OCI-LY1 (cell line): Measurements from ENCODE around the gene USP2.

ENCODE experiments used
- H2AFZ ChIP-seq: fragments of 200-600 bp; sonication (generic), shearing (Covaris generic); 2 replicates; pipeline ENCODE4 v1.6.0; 2014; ENCODE audit warnings: antibody characterized with exemption, mild to moderate bottlenecking, low read length
- H3F3A ChIP-seq: fragments of 200-600 bp; sonication (generic), shearing (Covaris generic); 2 replicates; pipeline ENCODE4 v1.6.0; 2014; ENCODE audit warnings: mild to moderate bottlenecking, antibody characterized with exemption, low read length, moderate library complexity; ENCODE audit not compliant: insufficient read depth
- H3K27ac ChIP-seq: fragments of 200-600 bp; sonication (generic); 2 replicates; pipeline ENCODE4 v1.5.1; 2014; ENCODE audit warnings: low read length, mixed run types, mild to moderate bottlenecking, low read depth; ENCODE audit not compliant: poor library complexity, severe bottlenecking
- H3K27me3 ChIP-seq: fragments of 200-600 bp; sonication (generic); 2 replicates; pipeline ENCODE4 v1.6.0; 2014; ENCODE audit warnings: antibody characterized with exemption, mild to moderate bottlenecking, low read length, moderate library complexity; ENCODE audit not compliant: insufficient read depth
- H3K36me3 ChIP-seq: fragments of 200-600 bp; sonication (generic); 2 replicates; pipeline ENCODE4 v1.6.1; 2014; ENCODE audit warnings: mild to moderate bottlenecking, antibody characterized with exemption, low read length, moderate library complexity, mixed read lengths; ENCODE audit not compliant: insufficient read depth
- H3K4me1 ChIP-seq: fragments of 200-600 bp; sonication (generic); 2 replicates; pipeline ENCODE4 v1.5.1; 2014; ENCODE audit warnings: mild to moderate bottlenecking, low read length, moderate library complexity; ENCODE audit not compliant: insufficient read depth, severe bottlenecking
- H3K4me2 ChIP-seq: fragments of 200-600 bp; sonication (generic), shearing (Covaris generic); 2 replicates; pipeline ENCODE4 v1.6.1; 2014; ENCODE audit warnings: low read length
- H3K4me3 ChIP-seq: fragments of 200-600 bp; sonication (generic); 2 replicates; pipeline ENCODE4 v1.5.1; 2014; ENCODE audit warnings: low read length, low read depth, mild to moderate bottlenecking, mixed read lengths; ENCODE audit not compliant: poor library complexity, severe bottlenecking
- H3K79me2 ChIP-seq: fragments of 200-600 bp; shearing (Covaris generic); 2 replicates; pipeline ENCODE4 v1.6.1; 2016; ENCODE audit warnings: mixed run types, low read length, mixed read lengths; ENCODE audit not compliant: insufficient read depth
- H3K9ac ChIP-seq: fragments of 200-600 bp; sonication (generic), shearing (Covaris generic); 2 replicates; pipeline ENCODE4 v1.6.1; 2014; ENCODE audit warnings: mild to moderate bottlenecking, low read length, mixed read lengths
- H3K9me2 ChIP-seq: fragments of 200-600 bp; sonication (generic), shearing (Covaris generic); 2 replicates; pipeline ENCODE4 v1.6.1; 2014; ENCODE audit warnings: low read depth, mild to moderate bottlenecking, low read length, mixed read lengths
- H3K9me3 ChIP-seq: fragments of 200-600 bp; shearing (Covaris generic); 2 replicates; pipeline ENCODE4 v1.6.1; 2014; ENCODE audit warnings: low read length, mixed read lengths
- H4K20me1 ChIP-seq: fragments of 200-600 bp; sonication (generic), shearing (Covaris generic); 2 replicates; pipeline ENCODE4 v1.6.0; 2016; ENCODE audit warnings: mild to moderate bottlenecking, low read length; ENCODE audit not compliant: insufficient read depth
- CTCF ChIP-seq: fragments of 200-600 bp; sonication (generic), shearing (Covaris generic); IDR thresholded peaks from 2 replicates; pipeline ENCODE4 v1.5.1; 2017; ENCODE audit warnings: mild to moderate bottlenecking, antibody characterized with exemption, low read length, moderate library complexity, mixed read lengths
- EZH2 ChIP-seq: fragments of 200-600 bp; sonication (generic), shearing (Covaris generic); IDR thresholded peaks from 2 replicates; pipeline ENCODE4 v1.8.0; 2017; ENCODE audit warnings: borderline replicate concordance, mixed run types, mild to moderate bottlenecking, antibody characterized with exemption, low read length, moderate library complexity, mixed read lengths

Gene USP2

GRCh38 chr11:119361056-119361787, 20.3 kb downstream of the USP2 start:
- TF ChIP-seq EZH2: no peak
- no peak for TF ChIP-seq CTCF
- Histone ChIP-seq H3K9ac (peak overlapping the region; percentile 63), H3F3A (no peaks in the 10 kb centered on the region), H3K79me2 (no peaks in the 10 kb centered on the region), H2AFZ (no peak overlapping the region), H3K36me3 (no peaks in the 10 kb centered on the region), H3K9me2 (no peaks in the 10 kb centered on the region), H3K4me3 (peak overlapping the region; percentile 29), H3K27me3 (no peaks in the 10 kb centered on the region), H3K4me1 (peaks cover 89% of the 10 kb centered on the region), H3K9me3 (no peaks in the 10 kb centered on the region), H3K27ac (peak overlapping the region; percentile 98), H3K4me2 (peak overlapping the region; percentile 59), H4K20me1 (no peaks in the 10 kb centered on the region)

- no peaks in the 10 kb centered on the region for H3F3A ChIP-seq
- peak overlapping the region; percentile 29; the same call in 1 of the 2 replicates for H3K9ac ChIP-seq
- H3K4me3 ChIP-seq: no peak overlapping the region
- H3K4me2 ChIP-seq: peak overlapping the region; percentile 32; the same call in 1 of the 2 replicates
- H3K9me2 ChIP-seq: no peaks in the 10 kb centered on the region
- peaks cover 79% of the 10 kb centered on the region for H3K4me1 ChIP-seq
- no peaks in the 10 kb centered on the region for H3K36me3 ChIP-seq
- no peaks in the 10 kb centered on the region for H3K27me3 ChIP-seq
- no peak overlapping the region for H2AFZ ChIP-seq
- TF ChIP-seq EZH2: no peak
- TF ChIP-seq CTCF: no peak
- peak overlapping the region; percentile 98 for H3K27ac ChIP-seq
- no peaks in the 10 kb centered on the region for H4K20me1 ChIP-seq
- H3K9me3 ChIP-seq: no peaks in the 10 kb centered on the region
- H3K79me2 ChIP-seq: no peaks in the 10 kb centered on the region
These were observed 21.9 kb downstream of the USP2 start for GRCh38 chr11:119359365-119360214.

- peaks cover 59% of the 10 kb centered on the region for H3K4me1 ChIP-seq
- H3K4me3 ChIP-seq: peak overlapping the region; percentile 69
- H3K9ac ChIP-seq: no peak overlapping the region; the same call in 1 of the 2 replicates
- no peak overlapping the region for H2AFZ ChIP-seq
- peak overlapping the region; percentile 98 for H3K27ac ChIP-seq
- no peaks in the 10 kb centered on the region for H3K9me3 ChIP-seq
- no peaks in the 10 kb centered on the region for H3K36me3 ChIP-seq
- H3K79me2 ChIP-seq: no peaks in the 10 kb centered on the region
- no peaks in the 10 kb centered on the region for H4K20me1 ChIP-seq
- H3K27me3 ChIP-seq: no peaks in the 10 kb centered on the region
- H3K4me2 ChIP-seq: peak overlapping the region; percentile 85
- H3F3A ChIP-seq: no peaks in the 10 kb centered on the region
- no peaks in the 10 kb centered on the region for H3K9me2 ChIP-seq
- no peak for TF ChIP-seq EZH2
- no peak for TF ChIP-seq CTCF
These were observed 24.4 kb downstream of the USP2 start for GRCh38 chr11:119357074-119357473.
